K562 (cell line): Measurements from ENCODE around the gene HOXC5. TPM values are rescaled to one million over a fixed set of nuclear protein-coding genes. Genes with fewer than 3 reads are reported as not detected.

Source experiments
- ARID1B ChIP-seq: fragments of 450-650 bp; IDR thresholded peaks from 2 replicates; pipeline ENCODE4 v1.6.1; 2016; ENCODE audit warnings: antibody characterized with exemption, mild to moderate bottlenecking, inconsistent platforms
- ATF1 ChIP-seq, 2 experiments: fragments of 450-650 bp in 1 of 2; IDR thresholded peaks; 2 replicates each; pipeline ENCODE4 v1.6.1; 2016; ENCODE audit warnings: missing compliant biosample characterization in 1 of 2, missing genetic modification characterization in 1 of 2
- CREM ChIP-seq: IDR thresholded peaks from 2 replicates; pipeline ENCODE4 v1.6.1; 2014; ENCODE audit warnings: antibody characterized with exemption, low read depth
- EGR1 ChIP-seq: fragments of 450-650 bp; conservative IDR thresholded peaks from 2 replicates; pipeline ENCODE4 v1.6.1; 2017; ENCODE audit warnings: mild to moderate bottlenecking
- ETV5 ChIP-seq: sonication (generic); formaldehyde crosslinking; IDR thresholded peaks from 2 replicates; pipeline ENCODE4 v1.4.0; 2020; ENCODE audit warnings: low read depth, mild to moderate bottlenecking, missing genetic modification reagents
- GABPA ChIP-seq: fragments of 200-800 bp; sonication (Bioruptor generic); conservative IDR thresholded peaks from 2 replicates; pipeline ENCODE4 v1.6.1; 2016; ENCODE audit warnings: low read depth, missing genetic modification characterization, missing compliant biosample characterization
- KLF10 ChIP-seq: fragments of 250-450 bp; sonication (Bioruptor Pico); IDR thresholded peaks from 2 replicates; pipeline ENCODE4 v1.6.1; 2021; ENCODE audit warnings: matching md5 sums
- MCM3 ChIP-seq: fragments of 450-650 bp; IDR thresholded peaks from 2 replicates; pipeline ENCODE4 v1.6.1; 2016
- NFE2 ChIP-seq: IDR thresholded peaks from 2 replicates; pipeline ENCODE4 v1.6.1; 2014; ENCODE audit warnings: antibody characterized with exemption, low read depth
- POU5F1 ChIP-seq: fragments of 150-350 bp; IDR thresholded peaks from 2 replicates; pipeline ENCODE4 v1.6.1; 2014; ENCODE audit warnings: borderline replicate concordance, low read length, low read depth, mild to moderate bottlenecking; ENCODE audit not compliant: partially characterized antibody
- SIN3A ChIP-seq, 2 experiments: fragments of 150-350 bp in 1 of 2; IDR thresholded peaks; 2 replicates each; pipeline ENCODE4 v1.6.1; 2011 to 2016; ENCODE audit warnings: borderline replicate concordance in 2 of 2, low read depth in 2 of 2, low read length in 2 of 2, mild to moderate bottlenecking in 2 of 2, moderate library complexity in 2 of 2; ENCODE audit not compliant: control insufficient read depth in 1 of 2
- SMARCA5 ChIP-seq: fragments of 450-650 bp; IDR thresholded peaks from 2 replicates; pipeline ENCODE4 v1.6.1; 2016
- ZBTB1 ChIP-seq: sonication (generic); formaldehyde crosslinking; IDR thresholded peaks from 2 replicates; pipeline ENCODE4 v1.8.1; 2023; ENCODE audit warnings: missing genetic modification reagents, low read depth, mild to moderate bottlenecking, borderline replicate concordance
- ZNF165 ChIP-seq: fragments of 250-450 bp; sonication (Bioruptor Pico); IDR thresholded peaks from 2 replicates; pipeline ENCODE4 v1.4.0; 2020; ENCODE audit warnings: borderline replicate concordance
- ZSCAN29 ChIP-seq: fragments of 450-650 bp; IDR thresholded peaks from 2 replicates; pipeline ENCODE4 v1.6.1; 2017
- polyA plus RNA-seq, 8 experiments: library from polyadenylated mRNA; depleted of rRNA in 4 of 8; stranded (reverse) in 5 of 8; unstranded in 3 of 8; fragments of >200 nt; fragmentation: Nextera tagmentation in 2 of 8; fragmentation: Illumina TruSeq in 1 of 8; extraction: Ambion mirVana in 2 of 8; extraction: Trizol in 1 of 8; gene quantifications; 2 replicates each; pipeline versions ENCODE4 v1.2.1 to v1.2.3, GENCODE V29; 2011 to 2014; ENCODE audit warnings: inconsistent platforms in 1 of 8, missing spikeins in 1 of 8
- total RNA-seq, 7 experiments: library from RNA; depleted of rRNA in 6 of 7; stranded (reverse); fragments of >200 nt in 6 of 7; fragmentation: Illumina TruSeq in 2 of 7; extraction: Trizol in 2 of 7; gene quantifications; 2 replicates each; pipeline versions ENCODE4 v1.2.1 to v1.2.3, GENCODE V29; 2011 to 2021; ENCODE audit warnings: low replicate concordance in 1 of 7
- TF ChIP-seq, protein P1 (sequence below): sonication (generic); formaldehyde crosslinking; IDR thresholded peaks from 2 replicates; pipeline ENCODE4 v1.8.0; 2022; ENCODE audit warnings: missing genetic modification reagents, mild to moderate bottlenecking, borderline replicate concordance
- TF ChIP-seq, protein P2 (sequence below): fragments of 450-650 bp; formaldehyde crosslinking; IDR thresholded peaks from 2 replicates; pipeline ENCODE4 v1.4.0; 2020; ENCODE audit warnings: mild to moderate bottlenecking
- TF ChIP-seq, protein P3 (sequence below), 2 experiments: IDR thresholded peaks; 2 replicates each; pipeline ENCODE4 v1.6.1; 2011; ENCODE audit warnings: borderline replicate concordance in 1 of 2, control low read depth in 1 of 2, low read depth in 1 of 2, low read length in 1 of 2, mild to moderate bottlenecking in 1 of 2, mixed read lengths in 1 of 2, moderate library complexity in 1 of 2; ENCODE audit not compliant: insufficient read depth in 1 of 2, insufficient read length in 1 of 2, poor library complexity in 1 of 2, severe bottlenecking in 1 of 2; ENCODE audit errors: extremely low read depth in 1 of 2
- TF ChIP-seq, protein P4 (sequence below), 2 experiments: fragments of 450-650 bp; IDR thresholded peaks; 2 replicates each; pipeline ENCODE4 v1.6.1; 2016
- TF ChIP-seq, protein P5 (sequence below): fragments of 250-450 bp; sonication (Bioruptor Pico); IDR thresholded peaks from 2 replicates; pipeline ENCODE4 v1.5.0; 2021

The HOXC5 gene
- total and polyA plus RNA-seq, 9 of the 15 experiments (the other 6 are each of a cell fraction or from before 2014, with no cell fraction given), result 0.10 to 0.44 (median 0.18) TPM; not detected in 4

DNA sequence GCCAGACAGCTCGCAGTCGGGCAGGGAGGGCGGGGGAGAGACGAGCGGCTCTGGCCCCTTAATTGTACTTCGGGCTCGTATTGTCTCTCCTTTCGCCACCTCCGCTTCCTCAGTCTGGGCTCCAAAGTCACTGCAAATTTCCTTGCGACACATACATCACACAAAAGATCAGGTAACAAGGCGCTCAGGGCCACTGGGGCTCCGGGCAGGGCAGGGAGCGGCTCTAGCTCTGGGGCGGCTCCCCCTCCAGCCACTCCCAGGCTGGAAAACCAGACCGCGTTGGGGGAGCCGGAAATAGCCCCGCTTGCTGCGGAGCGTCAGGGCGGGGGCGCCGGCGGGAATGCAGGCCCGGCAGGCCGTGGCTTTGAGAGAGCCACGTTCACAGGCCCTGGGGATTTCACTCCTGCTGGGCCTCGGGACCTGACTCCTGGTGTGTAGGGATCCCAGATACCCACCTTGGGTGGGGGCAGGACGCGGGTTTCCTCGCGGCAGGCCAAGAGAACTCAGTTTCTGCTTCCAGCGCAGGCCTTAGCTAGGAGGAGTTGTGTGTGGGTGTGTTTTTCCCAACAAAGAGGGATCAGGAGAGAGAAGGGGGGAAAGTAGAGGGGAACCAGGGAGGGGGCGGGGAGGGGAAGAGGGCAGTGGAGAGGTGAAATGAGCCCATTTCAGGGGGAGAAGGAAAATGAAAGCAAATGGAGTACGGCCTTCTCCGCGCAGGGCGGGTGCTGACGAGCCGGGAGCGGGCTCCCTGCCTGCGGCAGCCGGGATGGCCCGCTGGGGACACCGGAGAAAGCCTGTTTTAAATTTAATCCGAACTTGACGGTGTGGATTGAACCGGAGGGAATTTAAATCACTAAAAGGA lies 37.2 kb upstream of the HOXC5 start (continued):
- TF ChIP-seq, protein P1, sequence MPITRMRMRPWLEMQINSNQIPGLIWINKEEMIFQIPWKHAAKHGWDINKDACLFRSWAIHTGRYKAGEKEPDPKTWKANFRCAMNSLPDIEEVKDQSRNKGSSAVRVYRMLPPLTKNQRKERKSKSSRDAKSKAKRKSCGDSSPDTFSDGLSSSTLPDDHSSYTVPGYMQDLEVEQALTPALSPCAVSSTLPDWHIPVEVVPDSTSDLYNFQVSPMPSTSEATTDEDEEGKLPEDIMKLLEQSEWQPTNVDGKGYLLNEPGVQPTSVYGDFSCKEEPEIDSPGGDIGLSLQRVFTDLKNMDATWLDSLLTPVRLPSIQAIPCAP (CRISPR knock-in tag), result 0 out of 2 replicates have a peak, but pooled peaks have one; percentile 68
- TF ChIP-seq ZNF165 (CRISPR knock-in tag) (no peak), KLF10 (CRISPR knock-in tag) (no peak), CREM (peak; percentile 32; the same call in 1 of the 2 replicates), NFE2 (no peak), MCM3 (no peak), ATF1 (CRISPR knock-in tag; IDR thresholded peaks at IDR 0.05) (no peak), ATF1 (tag; IDR thresholded peaks at IDR 0.05) (peak; percentile 50), EGR1 (peak; percentile 80), SMARCA5 (no peak), GABPA (peak; percentile 84), ETV5 (peak; percentile 94), SIN3A (IDR thresholded peaks at IDR 0.05; ENCODE audit: borderline replicate concordance in 2 of 2, control insufficient read depth in 1 of 2, low read depth in 2 of 2, low read length in 2 of 2) (peak in 1 of 2 experiments; percentile 51; a peak in 1 of 4 replicates), POU5F1 (no peak), ZBTB1 (CRISPR knock-in tag) (0 out of 2 replicates have a peak, but pooled peaks have one; percentile 34), ZSCAN29 (no peak), ARID1B (0 out of 2 replicates have a peak, but pooled peaks have one; percentile 33)
- TF ChIP-seq, protein P2, sequence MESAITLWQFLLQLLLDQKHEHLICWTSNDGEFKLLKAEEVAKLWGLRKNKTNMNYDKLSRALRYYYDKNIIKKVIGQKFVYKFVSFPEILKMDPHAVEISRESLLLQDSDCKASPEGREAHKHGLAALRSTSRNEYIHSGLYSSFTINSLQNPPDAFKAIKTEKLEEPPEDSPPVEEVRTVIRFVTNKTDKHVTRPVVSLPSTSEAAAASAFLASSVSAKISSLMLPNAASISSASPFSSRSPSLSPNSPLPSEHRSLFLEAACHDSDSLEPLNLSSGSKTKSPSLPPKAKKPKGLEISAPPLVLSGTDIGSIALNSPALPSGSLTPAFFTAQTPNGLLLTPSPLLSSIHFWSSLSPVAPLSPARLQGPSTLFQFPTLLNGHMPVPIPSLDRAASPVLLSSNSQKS, result no peak
- TF ChIP-seq, protein P3, sequence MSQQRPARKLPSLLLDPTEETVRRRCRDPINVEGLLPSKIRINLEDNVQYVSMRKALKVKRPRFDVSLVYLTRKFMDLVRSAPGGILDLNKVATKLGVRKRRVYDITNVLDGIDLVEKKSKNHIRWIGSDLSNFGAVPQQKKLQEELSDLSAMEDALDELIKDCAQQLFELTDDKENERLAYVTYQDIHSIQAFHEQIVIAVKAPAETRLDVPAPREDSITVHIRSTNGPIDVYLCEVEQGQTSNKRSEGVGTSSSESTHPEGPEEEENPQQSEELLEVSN (IDR thresholded peaks at IDR 0.05; ENCODE audit: borderline replicate concordance in 1 of 2, extremely low read depth in 1 of 2, insufficient read depth in 1 of 2, insufficient read length in 1 of 2, low read depth in 1 of 2, low read length in 1 of 2, poor library complexity in 1 of 2, severe bottlenecking in 1 of 2), result peak; percentile 33 to 71
- TF ChIP-seq, protein P4, sequence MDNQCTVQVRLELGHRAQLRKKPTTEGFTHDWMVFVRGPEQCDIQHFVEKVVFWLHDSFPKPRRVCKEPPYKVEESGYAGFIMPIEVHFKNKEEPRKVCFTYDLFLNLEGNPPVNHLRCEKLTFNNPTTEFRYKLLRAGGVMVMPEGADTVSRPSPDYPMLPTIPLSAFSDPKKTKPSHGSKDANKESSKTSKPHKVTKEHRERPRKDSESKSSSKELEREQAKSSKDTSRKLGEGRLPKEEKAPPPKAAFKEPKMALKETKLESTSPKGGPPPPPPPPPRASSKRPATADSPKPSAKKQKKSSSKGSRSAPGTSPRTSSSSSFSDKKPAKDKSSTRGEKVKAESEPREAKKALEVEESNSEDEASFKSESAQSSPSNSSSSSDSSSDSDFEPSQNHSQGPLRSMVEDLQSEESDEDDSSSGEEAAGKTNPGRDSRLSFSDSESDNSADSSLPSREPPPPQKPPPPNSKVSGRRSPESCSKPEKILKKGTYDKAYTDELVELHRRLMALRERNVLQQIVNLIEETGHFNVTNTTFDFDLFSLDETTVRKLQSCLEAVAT (IDR thresholded peaks at IDR 0.05), result peak in 1 of 2 experiments; percentile 46; a peak in 1 of 4 replicates
- TF ChIP-seq, protein P5, sequence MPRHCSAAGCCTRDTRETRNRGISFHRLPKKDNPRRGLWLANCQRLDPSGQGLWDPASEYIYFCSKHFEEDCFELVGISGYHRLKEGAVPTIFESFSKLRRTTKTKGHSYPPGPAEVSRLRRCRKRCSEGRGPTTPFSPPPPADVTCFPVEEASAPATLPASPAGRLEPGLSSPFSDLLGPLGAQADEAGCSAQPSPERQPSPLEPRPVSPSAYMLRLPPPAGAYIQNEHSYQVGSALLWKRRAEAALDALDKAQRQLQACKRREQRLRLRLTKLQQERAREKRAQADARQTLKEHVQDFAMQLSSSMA (CRISPR knock-in tag), result no peak
